ENCODE measurements around the gene FSTL3. TPM values are rescaled to one million over a fixed set of nuclear protein-coding genes. Genes with fewer than 3 reads are reported as not detected.

Gene FSTL3
- total RNA-seq, 1 donor from 2014 or later = 13.8 TPM

GRCh38 chr19:677601-678436, 1.6 kb downstream of the FSTL3 start:
- no peaks in the 10 kb centered on the region for H3K36me3 Mint-ChIP-seq (ENCODE audit: insufficient read depth)
- H3K4me3 Mint-ChIP-seq (ENCODE audit: low read depth) = peak overlapping the region; percentile 14
- H3K27me3 Mint-ChIP-seq = peaks cover 6% of the 10 kb centered on the region
- H3K27ac Mint-ChIP-seq = no peak overlapping the region
- H3K4me1 Mint-ChIP-seq (ENCODE audit: low read depth) = peaks cover 5% of the 10 kb centered on the region
- no peak for DNase-seq (ENCODE audit: low spot score, unreplicated experiment)
- TF ChIP-seq, protein P1, sequence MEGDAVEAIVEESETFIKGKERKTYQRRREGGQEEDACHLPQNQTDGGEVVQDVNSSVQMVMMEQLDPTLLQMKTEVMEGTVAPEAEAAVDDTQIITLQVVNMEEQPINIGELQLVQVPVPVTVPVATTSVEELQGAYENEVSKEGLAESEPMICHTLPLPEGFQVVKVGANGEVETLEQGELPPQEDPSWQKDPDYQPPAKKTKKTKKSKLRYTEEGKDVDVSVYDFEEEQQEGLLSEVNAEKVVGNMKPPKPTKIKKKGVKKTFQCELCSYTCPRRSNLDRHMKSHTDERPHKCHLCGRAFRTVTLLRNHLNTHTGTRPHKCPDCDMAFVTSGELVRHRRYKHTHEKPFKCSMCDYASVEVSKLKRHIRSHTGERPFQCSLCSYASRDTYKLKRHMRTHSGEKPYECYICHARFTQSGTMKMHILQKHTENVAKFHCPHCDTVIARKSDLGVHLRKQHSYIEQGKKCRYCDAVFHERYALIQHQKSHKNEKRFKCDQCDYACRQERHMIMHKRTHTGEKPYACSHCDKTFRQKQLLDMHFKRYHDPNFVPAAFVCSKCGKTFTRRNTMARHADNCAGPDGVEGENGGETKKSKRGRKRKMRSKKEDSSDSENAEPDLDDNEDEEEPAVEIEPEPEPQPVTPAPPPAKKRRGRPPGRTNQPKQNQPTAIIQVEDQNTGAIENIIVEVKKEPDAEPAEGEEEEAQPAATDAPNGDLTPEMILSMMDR (IDR thresholded peaks at IDR 0.05; ENCODE audit: unreplicated experiment) = no peak
- no peaks in the 10 kb centered on the region for H3K9me3 Mint-ChIP-seq (ENCODE audit: low read depth)

- Mint-ChIP-seq H3K4me3 (ENCODE audit: low read depth) (peak overlapping the region; percentile 70), H3K9me3 (ENCODE audit: low read depth) (no peaks in the 10 kb centered on the region), H3K27me3 (peaks cover 3% of the 10 kb centered on the region), H3K36me3 (ENCODE audit: insufficient read depth) (no peaks in the 10 kb centered on the region), H3K27ac (peak overlapping the region; percentile 82), H3K4me1 (ENCODE audit: low read depth) (peaks cover 5% of the 10 kb centered on the region)
- TF ChIP-seq, protein P1 (IDR thresholded peaks at IDR 0.05; ENCODE audit: unreplicated experiment) = no peak
- DNase-seq (ENCODE audit: low spot score, unreplicated experiment) = no peak
Measured at GRCh38 chr19:678791-679388, 2.7 kb downstream of the FSTL3 start.

DNA sequence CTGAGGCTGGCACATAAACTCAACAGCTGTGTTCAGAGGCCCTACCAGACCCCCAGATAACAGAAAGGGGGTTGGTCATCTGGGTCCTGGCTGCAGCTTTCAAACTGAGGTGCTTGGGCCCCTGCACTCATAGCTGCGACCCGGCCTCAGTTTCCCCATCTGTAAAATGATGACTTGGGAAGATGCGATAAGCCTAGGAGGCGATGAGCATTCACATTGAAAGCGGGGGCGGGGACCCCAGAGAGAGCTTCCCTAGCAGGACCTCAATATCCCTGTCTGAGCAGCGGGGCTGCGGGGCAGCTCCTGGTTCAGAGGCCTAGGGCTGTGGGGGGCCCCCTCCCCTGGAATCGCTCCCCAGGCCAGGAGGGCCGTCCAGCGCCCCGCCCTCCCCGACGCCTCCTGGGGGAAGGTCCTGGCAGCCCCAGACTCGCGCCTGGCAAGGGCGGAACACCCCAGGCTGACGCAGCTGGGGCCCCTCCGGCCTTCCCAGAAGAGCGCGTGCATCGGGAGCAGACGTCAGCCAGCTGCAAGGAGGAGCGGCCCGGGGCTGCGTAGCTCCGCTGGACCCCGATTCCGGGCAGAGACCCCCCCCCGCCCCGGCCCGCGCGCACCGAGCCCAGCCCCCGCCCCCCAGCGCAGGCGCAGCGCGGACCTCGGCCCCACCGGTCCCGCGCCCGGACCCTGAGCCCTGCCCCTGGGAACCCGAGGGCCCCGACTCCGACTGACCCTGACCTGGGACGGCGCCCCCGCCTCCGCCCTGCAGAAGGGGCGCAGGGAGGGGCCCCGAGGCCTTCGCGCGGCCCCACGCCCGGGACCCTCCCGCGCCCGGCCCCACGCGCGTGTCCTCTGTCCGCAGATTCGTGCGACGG, 3.5 kb downstream of the FSTL3 start:
- H3K27ac Mint-ChIP-seq = no peak overlapping the region
- no peak for DNase-seq (ENCODE audit: low spot score, unreplicated experiment)

GRCh38 chr19:680287-681028, 4.3 kb downstream of the FSTL3 start:
- no peaks in the 10 kb centered on the region for H3K36me3 Mint-ChIP-seq (ENCODE audit: insufficient read depth)
- H3K9me3 Mint-ChIP-seq (ENCODE audit: low read depth) = no peaks in the 10 kb centered on the region
- peak overlapping the region; percentile 99 for H3K27ac Mint-ChIP-seq
- no peaks in the 10 kb centered on the region for H3K27me3 Mint-ChIP-seq
- DNase-seq (ENCODE audit: low spot score, unreplicated experiment) = peak; percentile 99
- TF ChIP-seq, protein P1 (IDR thresholded peaks at IDR 0.05; ENCODE audit: unreplicated experiment) = peak; percentile 57
- peak overlapping the region; percentile 91 for H3K4me3 Mint-ChIP-seq (ENCODE audit: low read depth)
- peaks cover 1% of the 10 kb centered on the region for H3K4me1 Mint-ChIP-seq (ENCODE audit: low read depth)

More for the DNA sequence above, 3.5 kb downstream of the FSTL3 start:
- peaks cover 5% of the 10 kb centered on the region for H3K4me1 Mint-ChIP-seq (ENCODE audit: low read depth)
- peaks cover 3% of the 10 kb centered on the region for H3K27me3 Mint-ChIP-seq
- TF ChIP-seq, protein P1 (IDR thresholded peaks at IDR 0.05; ENCODE audit: unreplicated experiment) = no peak
- peak overlapping the region; percentile 70 for H3K4me3 Mint-ChIP-seq (ENCODE audit: low read depth)
- H3K9me3 Mint-ChIP-seq (ENCODE audit: low read depth) = no peaks in the 10 kb centered on the region
- H3K36me3 Mint-ChIP-seq (ENCODE audit: insufficient read depth) = no peaks in the 10 kb centered on the region
